GM12874 (cell line): ENCODE measurements around the gene NTF4.

Source experiments
- TF ChIP-seq, protein P1 (sequence below): IDR thresholded peaks from 2 replicates; pipeline ENCODE4 v1.5.1; 2011; ENCODE audit warnings: low read depth, mild to moderate bottlenecking, control low read depth, low read length, moderate library complexity; ENCODE audit not compliant: insufficient read depth

The NTF4 gene, protein sequence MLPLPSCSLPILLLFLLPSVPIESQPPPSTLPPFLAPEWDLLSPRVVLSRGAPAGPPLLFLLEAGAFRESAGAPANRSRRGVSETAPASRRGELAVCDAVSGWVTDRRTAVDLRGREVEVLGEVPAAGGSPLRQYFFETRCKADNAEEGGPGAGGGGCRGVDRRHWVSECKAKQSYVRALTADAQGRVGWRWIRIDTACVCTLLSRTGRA

DNA sequence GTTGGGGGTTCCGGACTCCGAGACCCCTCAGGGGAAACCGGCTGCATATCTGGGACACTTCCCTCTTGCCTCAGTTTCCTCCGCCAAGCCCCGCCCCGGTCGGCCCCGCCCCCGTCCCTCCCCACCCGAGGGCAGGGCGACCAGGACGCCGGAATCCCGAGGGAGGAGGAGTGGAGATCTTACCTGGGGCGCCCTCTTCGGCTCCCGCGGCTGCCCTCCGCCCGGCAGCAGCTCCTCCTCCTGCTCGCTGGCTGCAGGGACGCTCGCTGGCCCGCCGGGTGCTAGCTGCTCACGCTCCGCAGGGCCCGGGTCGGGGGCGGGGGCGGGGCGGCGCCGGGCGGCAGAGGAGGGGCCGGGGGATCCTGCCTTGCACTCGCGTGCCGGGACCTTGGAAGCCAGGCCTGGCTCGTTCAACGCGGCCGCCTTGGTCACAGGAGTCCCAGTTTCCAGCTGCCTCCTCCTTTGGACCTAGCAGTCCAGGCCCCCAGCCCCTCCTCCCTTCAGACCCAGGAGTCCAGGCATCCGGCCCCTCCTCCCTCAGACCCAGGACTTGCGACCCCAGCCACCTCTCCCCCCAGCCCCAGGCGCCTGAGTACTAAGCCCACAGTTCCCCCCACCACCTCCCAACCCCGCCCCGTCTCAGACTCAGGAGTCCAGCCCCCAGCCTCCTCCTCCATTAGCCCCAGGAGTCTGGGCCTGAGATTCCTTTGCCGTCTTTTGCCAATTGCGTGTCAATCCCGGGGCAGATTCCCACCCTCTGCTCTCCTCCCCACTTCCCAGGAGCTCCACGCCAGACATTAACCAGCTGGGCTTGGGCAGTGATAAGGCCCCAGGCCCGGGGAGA is at the start of gene NTF4:
Gene NTF4, minus strand, starts transcription at position 51 of the 844 bp plus-strand sequence. CDS start 2,821 bp downstream, outside the sequence.
- TF ChIP-seq, protein P1, sequence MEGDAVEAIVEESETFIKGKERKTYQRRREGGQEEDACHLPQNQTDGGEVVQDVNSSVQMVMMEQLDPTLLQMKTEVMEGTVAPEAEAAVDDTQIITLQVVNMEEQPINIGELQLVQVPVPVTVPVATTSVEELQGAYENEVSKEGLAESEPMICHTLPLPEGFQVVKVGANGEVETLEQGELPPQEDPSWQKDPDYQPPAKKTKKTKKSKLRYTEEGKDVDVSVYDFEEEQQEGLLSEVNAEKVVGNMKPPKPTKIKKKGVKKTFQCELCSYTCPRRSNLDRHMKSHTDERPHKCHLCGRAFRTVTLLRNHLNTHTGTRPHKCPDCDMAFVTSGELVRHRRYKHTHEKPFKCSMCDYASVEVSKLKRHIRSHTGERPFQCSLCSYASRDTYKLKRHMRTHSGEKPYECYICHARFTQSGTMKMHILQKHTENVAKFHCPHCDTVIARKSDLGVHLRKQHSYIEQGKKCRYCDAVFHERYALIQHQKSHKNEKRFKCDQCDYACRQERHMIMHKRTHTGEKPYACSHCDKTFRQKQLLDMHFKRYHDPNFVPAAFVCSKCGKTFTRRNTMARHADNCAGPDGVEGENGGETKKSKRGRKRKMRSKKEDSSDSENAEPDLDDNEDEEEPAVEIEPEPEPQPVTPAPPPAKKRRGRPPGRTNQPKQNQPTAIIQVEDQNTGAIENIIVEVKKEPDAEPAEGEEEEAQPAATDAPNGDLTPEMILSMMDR = no peak

DNA sequence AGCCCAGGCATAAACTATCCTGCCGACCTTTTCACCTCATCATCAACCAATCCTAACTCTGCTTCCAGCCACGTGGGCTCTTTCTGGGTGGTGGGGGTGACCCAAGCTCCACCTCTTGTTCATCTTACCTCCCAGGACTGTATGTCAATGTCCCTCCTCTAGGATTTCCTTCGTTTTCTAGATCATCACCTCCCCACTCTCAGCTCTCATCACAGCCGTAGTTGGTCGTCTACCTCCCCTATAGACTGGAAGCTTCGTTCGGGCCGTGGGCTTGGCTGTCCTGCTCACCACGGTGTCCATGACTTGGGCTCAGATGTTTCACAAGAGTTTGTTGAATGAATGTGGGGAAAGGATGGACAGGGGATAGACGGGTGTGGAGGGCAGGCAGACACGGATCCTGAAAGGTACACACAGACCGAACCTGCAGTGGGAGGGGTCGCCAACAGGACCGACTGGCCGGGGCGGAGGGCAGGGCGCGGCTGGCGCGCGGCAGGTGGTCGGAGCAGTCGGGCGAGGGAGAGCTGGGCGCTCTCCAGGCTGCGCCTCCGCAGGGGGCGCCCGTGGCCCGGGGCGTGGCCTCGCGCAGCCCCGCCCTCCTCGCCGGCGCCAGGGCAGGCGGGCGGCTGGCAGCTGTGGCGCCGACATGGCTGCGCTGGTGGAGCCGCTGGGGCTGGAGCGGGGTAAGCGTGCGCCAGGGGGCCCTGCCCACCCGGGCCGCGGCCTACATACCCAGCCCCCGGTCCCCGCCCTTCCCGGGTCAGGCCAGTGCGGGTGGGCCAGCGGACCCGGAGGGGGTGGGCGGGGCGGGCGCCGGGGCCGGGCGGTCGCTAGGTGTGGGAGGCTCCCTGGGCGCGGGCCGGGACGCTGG is 49.4 kb upstream of the NTF4 start, which contains the start of gene LIN7B:
Gene LIN7B, plus strand, starts transcription at position 609 of the 868 bp plus-strand sequence. Its CDS starts 35 bp downstream, at position 644.
- TF ChIP-seq, protein P1 = peak; percentile 76

DNA sequence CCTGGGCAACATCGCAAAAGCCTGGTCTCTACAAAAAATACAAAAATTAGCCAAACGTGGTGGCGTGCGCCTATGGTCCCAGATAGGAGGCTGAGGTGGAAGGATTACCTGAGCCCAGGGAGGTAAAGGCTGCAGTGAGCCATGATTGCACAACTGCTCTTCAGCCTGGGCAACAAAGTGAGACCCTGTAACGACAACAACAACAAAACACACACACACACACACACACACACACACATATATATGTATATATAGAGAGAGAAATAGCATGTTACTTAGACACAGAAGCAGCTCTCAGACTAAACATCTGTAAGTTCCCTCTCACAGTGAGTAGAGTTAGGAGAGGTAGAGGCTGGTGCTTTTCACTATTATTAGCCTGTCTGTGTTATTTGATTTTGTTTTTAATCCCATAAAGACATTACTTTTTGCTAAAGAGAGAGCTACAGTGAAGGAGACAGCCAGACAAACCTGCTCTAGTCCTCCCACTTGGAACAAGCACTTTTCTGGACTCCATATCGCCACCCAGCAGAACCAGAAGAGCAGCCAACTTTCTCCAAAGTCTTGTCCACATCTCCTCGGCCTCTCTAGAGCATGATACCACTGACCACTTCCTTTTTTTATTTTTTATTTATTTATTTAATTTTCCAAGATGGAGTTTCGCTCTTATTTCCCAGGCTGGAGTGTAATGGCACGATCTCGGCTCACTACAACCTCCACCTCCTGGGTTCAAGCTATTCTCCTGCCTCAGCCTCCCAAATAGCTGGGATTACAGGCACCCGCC is 46.8 kb upstream of the NTF4 start:
- TF ChIP-seq, protein P1 = no peak

DNA sequence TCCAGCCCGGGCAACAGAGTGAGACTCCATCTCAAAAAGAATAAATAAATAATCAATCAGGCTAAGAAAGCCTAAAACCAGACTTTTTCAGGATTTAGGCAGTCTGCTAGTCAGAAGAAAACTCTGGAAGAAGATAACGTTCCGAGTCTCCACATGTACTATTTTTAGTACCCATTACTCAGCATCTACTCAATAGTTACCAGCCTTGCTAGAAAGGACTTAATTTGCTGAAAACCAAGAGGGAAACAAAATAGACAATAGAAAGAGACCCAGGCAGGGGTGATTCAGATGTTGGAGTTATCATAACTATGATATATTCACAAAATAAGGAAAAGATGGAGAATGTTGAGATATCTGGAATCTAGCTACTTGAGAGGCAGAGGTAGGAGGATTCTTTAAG is 45.9 kb upstream of the NTF4 start:
- TF ChIP-seq, protein P1 = no peak

DNA sequence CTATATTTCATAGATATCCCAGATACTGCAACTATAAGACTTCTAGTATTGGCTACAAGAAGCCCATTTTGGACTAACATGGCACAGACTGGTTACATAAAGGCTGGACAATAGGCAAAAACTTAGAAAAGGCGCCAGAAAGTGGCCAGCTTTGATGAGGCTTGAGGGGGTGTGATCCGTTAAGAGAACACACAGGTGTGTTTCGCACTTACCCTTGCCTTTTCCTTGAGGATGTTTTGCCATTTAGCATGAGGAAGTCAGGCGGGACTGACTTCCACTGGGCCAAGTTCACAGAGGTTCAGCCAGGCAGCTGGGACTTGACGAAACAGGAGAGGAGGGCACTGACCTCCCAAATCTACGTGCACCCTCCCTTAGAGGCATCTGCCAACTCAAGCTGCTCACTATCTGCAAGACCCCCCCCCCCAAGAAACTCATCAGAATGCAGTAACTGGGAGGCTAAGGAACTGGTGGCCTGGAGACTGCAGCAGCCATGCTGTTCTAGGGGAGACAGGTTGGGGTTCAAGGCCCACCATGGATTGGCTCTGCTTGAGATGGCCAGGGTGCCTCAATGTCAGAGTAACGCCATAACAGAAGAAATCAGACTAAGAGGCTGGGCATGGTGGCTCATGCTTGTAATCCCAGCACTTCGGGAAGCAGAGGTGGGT is 45.1 kb upstream of the NTF4 start:
- TF ChIP-seq, protein P1 = no peak

DNA sequence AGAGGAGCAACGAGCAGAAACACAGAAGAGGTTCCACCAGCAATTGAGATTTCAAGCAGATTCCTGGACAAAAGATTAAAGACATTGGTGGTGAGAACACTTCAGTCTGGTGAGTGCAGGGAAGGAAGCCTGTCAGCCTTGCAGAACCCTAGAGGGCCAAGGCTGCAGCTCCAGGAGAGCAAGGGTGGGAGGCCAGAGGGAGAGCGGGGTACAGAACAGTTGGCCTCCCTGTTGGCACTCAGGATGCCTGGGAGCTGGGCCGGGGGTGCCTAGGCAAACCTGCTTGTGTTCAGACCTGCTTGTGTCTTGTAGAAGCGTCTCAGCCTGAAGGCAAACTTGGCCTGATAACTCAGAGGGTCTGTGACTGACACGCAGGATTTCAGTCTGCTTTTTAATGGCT is 44.4 kb upstream of the NTF4 start:
- TF ChIP-seq, protein P1 = no peak
